HG02623 (cell line): ENCODE measurements around the gene MYL11.

Experiments
- ATAC-seq: cut with Tn5 transposase; IDR thresholded peaks from one replicate; pipeline ENCODE4 v1.9.1; 2021; ENCODE audit warnings: moderate library complexity; ENCODE audit not compliant: unreplicated experiment

Gene MYL11

DNA sequence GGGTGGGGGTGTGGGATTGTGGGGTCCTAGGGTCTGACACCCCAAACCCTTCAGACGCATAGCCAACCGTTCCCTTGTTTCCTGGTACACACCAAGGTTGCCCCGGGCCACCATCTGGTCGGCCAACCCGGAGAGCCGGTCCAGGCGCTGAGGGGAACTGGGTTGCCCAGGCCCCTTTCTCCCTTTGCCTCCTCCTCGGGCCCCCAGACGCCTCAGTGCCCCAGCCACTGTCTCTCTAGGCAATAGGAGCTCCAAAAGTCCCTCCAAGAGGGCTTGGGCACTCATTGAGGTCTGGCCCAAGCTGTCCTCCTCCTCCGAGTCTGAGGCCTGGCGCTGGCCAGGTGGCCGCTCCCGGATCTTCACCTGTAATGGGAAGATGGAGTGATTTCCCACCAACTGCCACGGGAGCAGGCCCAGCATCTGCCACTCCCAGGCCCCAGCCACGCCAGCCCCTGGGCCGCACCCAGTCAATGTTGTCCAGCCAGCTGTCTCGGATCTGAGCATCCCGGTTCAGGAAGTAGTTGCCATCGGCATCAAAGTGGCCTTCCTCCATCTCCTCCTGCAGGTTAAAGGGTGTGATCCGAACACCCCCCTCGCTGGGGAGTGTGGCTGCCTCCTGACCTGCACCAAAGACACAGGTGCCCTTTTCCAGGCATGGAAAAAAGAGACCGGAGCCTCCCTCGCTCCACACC is 21.0 kb upstream of the MYL11 start:
- no peak for ATAC-seq

DNA sequence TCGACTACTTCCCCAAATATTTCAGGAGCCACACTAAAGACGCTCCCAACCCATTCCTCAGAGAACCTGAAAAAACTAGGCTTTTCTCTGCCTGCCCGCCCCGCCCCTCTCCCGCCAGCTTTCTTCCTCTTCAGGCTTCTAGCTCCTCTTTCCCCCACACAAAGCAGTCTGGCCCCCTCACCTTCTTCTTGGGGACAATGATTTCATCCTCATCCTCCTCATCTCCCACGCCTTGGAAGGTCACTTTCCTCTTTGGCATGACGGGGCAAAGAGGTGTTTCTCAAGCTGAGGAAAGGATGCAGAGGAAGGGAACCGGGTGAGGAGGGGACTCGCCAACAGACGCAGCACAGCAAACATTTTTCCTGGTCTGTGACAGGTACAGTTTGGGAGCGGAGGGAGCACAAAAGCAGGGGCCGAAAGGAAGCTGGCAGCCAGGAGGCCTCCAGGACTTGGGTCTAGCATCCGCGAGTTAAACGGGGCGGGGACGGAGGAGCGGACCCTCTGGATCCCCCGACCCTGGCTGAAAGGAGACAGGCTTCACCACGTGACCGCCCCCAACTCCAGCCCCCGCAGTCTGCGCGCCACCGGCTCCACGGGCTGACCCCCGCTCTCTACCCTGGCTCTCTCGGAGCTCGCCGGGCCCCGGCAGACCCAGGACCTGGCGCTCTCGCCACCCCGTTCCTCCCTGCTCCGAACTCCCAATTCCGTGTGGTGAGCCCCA is 20.0 kb upstream of the MYL11 start:
- no peak for ATAC-seq

GRCh38 chr16:30355144-30355953 is 19.3 kb upstream of the MYL11 start, which contains the start of gene CD2BP2:
CD2BP2 (minus strand) TSS chr16:30355308; CDS start chr16:30354681, 627 bp downstream.
- peak; percentile 70 for ATAC-seq

- ATAC-seq = no peak
Observed at GRCh38 chr16:30355954-30356308, 18.7 kb upstream of the MYL11 start.

DNA sequence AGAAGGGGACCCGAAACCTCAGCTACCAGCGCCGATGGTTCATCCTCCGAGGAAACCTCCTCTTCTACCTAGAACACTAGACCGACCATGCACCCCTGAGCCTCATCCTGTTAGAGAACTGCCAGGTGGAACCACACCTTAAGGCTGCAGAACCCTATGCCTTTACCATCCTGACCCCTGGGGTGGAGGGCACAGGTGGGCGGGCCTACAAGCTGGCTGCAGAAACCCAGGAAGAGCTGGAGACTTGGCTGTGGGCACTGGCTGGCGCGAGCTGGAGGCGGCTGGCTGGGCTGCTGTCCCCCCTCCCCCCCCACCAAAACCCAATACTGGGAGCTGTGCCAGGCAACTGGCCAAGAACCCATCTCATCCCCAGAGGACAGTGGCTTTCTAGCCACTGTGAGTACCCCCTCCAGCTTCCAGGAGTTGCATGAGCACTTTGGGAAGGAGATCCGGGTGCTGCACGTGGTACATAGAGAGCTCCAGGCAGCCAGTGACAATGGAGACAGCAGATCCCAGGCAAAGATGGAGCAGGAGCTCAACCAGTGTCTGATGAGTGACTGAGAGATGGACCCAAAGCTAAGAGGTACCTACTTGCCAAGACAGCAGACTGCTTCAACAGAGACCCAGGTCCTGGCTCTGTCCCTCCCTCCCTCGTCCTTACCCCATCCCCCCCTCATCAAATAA is 18.1 kb upstream of the MYL11 start:
- ATAC-seq = no peak

GRCh38 chr16:30357085-30357714 is 17.4 kb upstream of the MYL11 start:
- no peak for ATAC-seq

DNA sequence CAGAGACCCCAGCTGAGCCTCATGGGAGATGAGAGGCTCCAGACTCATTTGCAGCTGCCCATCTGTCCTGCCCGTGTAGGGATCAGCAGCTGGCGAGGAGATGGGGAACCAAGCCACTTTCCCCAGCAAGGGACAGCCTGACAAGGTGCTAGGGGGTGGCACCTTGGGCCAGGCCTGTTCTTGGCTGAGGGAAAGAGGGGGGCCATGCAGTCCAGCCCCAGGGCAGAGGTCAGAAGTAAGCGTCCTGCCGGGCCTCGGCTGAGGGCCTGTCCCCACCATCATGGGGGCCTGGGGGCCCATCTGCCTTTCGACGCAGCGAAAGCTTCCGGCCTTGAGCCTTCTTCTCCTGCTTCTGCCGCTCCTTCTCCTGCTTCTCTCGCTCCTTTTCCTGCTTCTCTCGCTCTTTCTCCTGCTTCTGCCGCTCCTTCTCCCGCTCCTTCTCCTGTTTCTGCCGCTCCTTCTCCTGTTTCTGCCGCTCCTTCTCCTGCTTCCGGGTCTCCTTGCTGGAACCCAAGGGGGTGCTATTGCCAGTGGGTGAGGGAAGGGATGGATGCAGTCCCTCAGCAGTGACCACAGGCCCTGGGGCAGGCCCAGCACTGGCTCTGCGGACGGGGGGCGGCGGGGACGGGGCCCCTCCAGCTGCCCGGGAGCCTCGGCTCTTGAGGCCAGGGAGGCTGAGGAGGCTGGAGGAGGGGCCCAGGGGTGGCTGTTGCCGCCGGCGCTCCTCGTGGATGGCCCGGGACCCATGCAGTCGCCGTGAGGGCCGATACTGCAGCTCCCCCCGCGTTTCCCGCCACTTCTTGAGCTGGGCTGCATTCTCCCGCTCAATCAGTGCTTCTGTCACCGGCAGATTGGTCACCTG is 16.7 kb upstream of the MYL11 start:
- ATAC-seq = no peak

DNA sequence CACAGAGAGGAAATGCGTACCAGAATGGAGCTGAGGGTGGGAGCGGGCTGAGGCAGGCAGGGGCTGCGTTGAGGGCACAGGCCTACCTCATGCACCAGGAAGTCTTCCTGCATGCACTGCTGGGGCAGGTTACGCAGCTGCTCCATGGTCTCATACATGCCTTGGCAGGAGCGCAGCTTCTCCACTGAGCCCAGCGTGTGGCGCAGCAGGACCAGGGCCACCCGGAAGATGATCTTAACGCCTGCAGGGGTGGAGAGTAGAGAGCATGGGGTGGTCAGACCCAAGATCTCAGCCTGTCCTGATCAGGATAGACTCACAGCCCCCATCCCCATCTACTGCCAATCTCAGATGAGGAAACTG is 16.0 kb upstream of the MYL11 start:
- ATAC-seq = no peak

DNA sequence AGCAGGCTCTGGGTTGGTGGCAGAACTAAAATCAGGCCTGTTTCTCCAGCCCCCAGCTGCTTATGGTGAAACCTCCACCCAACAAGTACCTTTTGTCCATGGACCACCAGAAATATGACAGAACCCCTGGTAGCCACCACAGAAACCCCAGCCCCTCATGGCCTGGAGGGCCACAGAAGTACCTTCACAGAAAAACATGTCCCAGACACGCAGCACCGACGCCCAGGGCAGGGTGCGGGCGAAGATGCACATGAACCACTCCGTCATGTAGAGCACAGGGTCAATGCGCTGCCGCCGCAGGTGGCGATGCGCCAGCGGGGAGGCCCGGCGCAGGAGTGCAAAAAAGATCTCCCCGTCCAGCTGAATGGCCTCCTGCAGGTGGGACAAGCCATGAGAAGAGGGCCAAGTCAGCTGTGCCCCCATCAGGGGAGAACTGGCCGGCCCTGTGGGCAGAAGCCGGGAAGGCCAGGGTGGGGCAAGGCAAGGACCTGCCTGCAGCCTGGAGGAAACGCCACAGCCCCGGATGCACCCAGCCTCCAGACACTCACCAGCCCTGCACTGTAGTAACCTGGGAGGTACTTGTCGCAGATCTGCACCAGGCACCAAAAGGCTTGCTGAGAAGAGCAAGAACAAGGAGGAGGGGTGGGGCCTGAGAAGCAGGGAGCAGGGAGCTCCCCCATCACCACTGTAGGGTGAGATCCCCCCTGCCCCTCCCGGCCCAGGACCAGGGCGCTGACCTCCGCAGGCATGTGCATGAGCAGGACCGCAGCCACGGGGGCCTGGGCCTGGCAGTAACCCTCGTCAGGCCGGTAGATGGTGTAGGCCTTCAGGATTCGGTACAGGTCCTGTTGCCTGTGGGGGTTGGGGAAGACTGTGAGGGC is 15.4 kb upstream of the MYL11 start:
- no peak for ATAC-seq

DNA sequence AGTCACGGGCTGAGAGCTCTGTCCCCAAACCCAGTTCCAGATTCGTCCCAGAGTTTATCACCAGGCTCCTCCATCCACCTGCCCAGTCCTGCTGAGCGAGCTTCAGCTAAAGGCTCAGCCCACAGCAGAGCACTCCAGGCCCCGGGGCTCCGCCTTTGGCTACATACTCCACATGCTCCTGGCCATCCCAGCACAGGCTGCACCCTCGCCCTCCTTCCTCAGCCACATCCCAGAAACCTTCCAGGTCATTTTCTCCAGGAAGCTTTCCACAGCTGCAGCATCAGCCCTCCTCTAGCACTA is 14.8 kb upstream of the MYL11 start:
- no peak for ATAC-seq

DNA sequence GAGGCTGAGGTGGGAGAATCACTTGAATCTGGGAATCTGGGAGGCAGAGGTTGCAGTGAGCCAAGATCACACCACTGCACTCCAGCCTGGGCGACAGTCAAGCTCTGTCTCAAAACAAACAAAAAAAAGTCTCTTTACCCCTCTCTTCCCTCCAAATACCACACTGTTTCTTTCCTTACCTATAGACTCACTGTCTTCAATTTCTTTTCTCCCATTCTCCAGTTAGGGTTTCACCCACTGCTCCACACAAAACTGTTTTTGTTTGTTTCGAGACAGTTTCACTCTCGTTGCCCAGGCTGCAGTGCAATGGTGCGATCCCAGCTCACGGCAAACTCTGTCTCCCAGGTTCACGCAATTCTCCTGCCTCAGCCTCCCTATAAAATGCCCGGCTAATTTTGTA is 13.4 kb upstream of the MYL11 start:
- ATAC-seq = no peak

- ATAC-seq = no peak
Observed at GRCh38 chr16:30365200-30365599, 9.4 kb upstream of the MYL11 start.

DNA sequence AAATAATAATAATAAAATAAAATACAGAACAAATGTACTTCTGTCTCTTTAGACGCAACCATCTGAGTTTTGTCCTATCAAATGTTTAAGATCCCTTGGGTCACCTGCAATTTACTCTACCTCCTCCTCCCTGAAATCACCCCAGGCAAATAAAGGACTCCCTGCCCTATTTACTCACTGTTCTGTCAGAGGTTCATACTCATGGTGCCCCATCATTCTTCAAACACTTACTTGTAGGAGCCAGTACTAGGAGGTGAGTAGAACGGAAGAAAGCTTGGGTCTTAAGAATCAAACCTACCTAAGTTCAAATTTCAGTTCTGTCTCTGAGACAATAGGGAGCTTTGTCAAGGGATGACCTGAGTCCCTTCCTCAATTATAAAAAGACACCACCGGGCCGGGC is 8.1 kb upstream of the MYL11 start:
- no peak for ATAC-seq

DNA sequence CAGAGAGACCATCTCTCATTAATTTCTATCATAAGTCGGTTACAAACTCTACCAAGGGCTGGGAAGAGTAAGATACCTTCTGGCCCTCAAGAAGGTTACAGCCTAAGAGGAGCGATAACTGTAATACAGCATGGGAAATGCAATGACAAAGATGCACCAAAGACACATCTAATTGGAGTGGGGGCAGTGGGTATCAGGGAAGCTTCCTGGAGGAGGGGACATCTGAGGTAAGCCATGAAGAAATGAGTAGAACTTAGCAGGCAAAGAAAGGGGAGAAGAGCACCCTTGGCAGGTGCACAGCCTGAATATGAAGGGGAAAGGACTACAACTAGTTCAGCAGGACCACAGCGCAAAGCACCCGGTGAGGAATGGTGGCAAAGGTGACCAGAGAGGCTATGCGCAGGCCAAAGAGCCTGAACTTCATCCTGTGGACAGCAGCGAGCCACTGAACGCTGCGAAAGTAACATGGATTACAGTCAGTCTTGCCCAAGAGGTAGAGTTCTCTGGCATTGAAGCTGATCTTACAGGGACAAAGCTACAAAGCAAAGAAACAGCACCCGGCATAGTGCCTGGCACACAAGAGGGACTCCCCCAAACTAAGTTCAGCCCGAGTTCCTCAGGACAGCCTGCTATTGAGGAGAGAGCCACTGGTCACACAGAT is 7.1 kb upstream of the MYL11 start:
- no peak for ATAC-seq

DNA sequence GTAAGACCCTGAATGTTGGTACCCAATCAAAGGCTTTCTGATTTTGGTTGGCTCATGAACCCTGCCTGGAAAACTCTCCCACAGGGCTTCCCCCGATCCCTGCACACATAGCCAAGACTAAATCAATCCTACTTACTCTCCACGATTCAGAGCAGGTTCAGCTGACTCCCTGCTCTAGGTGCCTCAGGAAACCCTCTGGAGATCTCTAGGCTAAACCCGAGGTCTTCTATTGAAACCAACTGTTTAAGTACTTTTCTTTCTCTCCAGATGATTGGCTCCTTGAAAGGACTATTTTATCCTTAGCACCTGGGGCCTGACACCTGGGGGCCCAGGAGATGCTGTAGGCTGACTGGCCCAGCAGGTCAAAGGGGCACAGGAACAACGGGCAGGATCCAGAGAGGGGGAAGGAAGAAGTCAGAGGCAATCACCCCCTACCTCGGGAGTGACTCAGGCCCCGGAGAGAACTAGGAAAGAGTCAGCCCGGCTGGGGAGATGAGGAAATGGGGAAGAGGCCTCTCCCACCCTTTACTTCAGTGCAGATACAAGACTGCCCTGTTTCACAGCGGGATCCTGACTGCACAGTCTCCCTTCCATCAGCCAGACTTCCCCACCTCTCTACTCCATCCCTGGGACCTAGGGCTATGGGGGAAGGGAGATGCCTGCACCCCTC is 6.3 kb upstream of the MYL11 start:
- ATAC-seq = no peak

DNA sequence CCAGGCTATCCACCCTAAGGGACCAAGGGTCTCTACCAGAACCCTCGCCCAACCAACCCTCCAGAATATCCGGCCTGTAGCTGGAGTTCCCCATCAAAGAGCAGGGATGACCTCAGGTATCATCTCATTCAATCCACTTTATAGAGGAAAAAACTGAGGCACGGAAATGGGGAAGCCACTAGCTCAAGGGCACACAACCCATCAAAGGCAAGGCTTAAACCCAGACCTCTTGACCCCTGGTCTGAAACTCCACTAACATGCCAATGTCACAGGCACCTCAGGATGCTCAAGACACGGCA is 5.9 kb upstream of the MYL11 start:
- no peak for ATAC-seq

DNA sequence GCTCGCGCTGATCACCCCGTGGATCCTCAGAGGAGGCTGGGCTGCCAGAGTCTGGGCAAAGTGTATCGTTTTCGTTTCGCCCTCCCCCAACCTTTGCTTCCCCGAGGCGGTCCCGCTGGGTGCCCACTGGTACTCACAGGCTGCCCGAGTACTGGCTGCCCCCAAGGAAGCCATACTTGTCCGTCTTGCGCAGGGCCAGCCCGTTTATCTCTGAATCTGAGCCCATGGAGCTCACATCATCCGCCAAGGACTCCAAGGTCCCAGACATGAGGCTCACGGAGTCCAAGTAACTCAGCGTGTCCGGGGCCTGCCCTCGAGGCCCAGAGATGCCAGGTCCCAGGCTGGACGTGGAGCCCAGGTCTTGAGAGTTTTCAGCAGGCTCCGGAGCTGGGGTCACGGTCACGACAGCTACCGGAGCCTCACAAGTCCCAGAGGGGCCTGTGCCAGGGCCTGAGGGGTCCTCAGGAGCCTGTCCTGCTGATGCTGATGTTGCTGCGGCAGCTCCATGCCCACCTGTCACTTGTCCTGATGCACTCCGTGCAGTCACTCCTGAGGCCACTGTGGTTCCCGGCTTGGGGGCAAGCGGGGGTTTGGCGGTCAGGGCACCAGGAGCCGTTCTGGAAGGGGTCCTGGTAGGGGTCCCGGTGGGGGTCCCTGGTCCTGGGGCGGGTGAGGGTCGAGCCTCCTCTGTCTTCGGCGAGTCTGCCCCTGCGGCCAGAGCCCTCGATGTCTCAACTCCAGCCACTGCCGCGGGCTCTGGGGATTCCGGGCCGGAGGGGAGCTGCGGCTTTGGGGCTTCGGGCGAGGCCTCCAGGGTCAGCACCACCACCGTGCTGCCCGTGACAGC is 5.3 kb upstream of the MYL11 start:
- ATAC-seq = no peak
